PC-9 (cell line): ENCODE results near the gene RAD21L1. TPM values are rescaled to one million over a fixed set of nuclear protein-coding genes. Genes with fewer than 3 reads are reported as not detected.

ENCODE experiments used
- BruUV-seq: library from RNA; stranded (reverse); fragments of 400-500 nt; replicated peaks from 2 replicates; lab custom pipeline; 2021; lab: Mats Ljungman, UMichigan
- CTCF ChIA-PET: fragments of 300-600 bp; sonication (Branson Sonifier 250); formaldehyde crosslinking; loops from one replicate; lab custom pipeline; 2022; ENCODE audit warnings: antibody characterized with exemption; lab: Charles Lee
- POLR2A ChIA-PET: fragments of 300-600 bp; sonication (Branson Sonifier 250); formaldehyde crosslinking; loops from one replicate; lab custom pipeline; 2022; ENCODE audit warnings: antibody characterized with exemption; ENCODE audit not compliant: unreplicated experiment; lab: Charles Lee
- DNase-seq, 2 experiments: peaks; one replicate each; pipeline versions ENCODE4 v3.0.0 to v3.0.0-alpha.2; 2015 to 2022; ENCODE audit warnings: mixed read lengths in 1 of 2
- H2AFZ ChIP-seq: fragments of 200-600 bp; sonication (generic); 2 replicates; pipeline ENCODE4 v1.8.1; 2017; ENCODE audit warnings: antibody characterized with exemption
- H3F3A ChIP-seq: fragments of 200-600 bp; sonication (generic); 2 replicates; pipeline ENCODE4 v1.8.1; 2017; ENCODE audit warnings: antibody characterized with exemption, mild to moderate bottlenecking, low read depth; ENCODE audit not compliant: insufficient read depth
- H3K27ac ChIP-seq: fragments of 200-600 bp; sonication (generic); 2 replicates; pipeline ENCODE4 v1.6.1; 2016; ENCODE audit warnings: mixed run types
- H3K27me3 ChIP-seq: fragments of 200-600 bp; sonication (generic); 2 replicates; pipeline ENCODE4 v1.6.1; 2016; ENCODE audit warnings: low read depth, mixed run types; ENCODE audit not compliant: insufficient read depth
- H3K36me3 ChIP-seq: fragments of 200-600 bp; sonication (generic); 2 replicates; pipeline ENCODE4 v1.6.1; 2016; ENCODE audit warnings: low read depth, mixed run types
- H3K4me1 ChIP-seq: fragments of 200-600 bp; sonication (generic); replicated peaks from 2 replicates; pipeline ENCODE4 v1.6.1; 2016; ENCODE audit warnings: mixed run types; ENCODE audit not compliant: insufficient read depth
- H3K4me2 ChIP-seq: fragments of 200-600 bp; sonication (generic); 2 replicates; pipeline ENCODE4 v1.6.1; 2017; ENCODE audit warnings: mixed run types
- H3K4me3 ChIP-seq: fragments of 200-600 bp; sonication (generic); 2 replicates; pipeline ENCODE4 v1.6.1; 2016; ENCODE audit warnings: mixed run types
- H3K79me2 ChIP-seq: fragments of 200-600 bp; sonication (generic); 2 replicates; pipeline ENCODE4 v1.6.1; 2017; ENCODE audit warnings: low read depth, mixed run types
- H3K9me2 ChIP-seq: fragments of 200-600 bp; sonication (generic); 2 replicates; pipeline ENCODE4 v1.8.1; 2017; ENCODE audit warnings: mild to moderate bottlenecking; ENCODE audit not compliant: insufficient read depth
- H3K9me3 ChIP-seq: fragments of 200-600 bp; sonication (generic); 2 replicates; pipeline ENCODE4 v1.8.1; 2016; ENCODE audit warnings: low read depth; ENCODE audit not compliant: insufficient read depth
- H4K20me1 ChIP-seq: fragments of 200-600 bp; sonication (generic); 2 replicates; pipeline ENCODE4 v1.8.1; 2017; ENCODE audit not compliant: insufficient read depth
- EZH2 ChIP-seq: fragments of 200-600 bp; sonication (generic); IDR thresholded peaks from 2 replicates; pipeline ENCODE4 v1.8.0; 2017; ENCODE audit warnings: antibody characterized with exemption, low read depth
- intact Hi-C: fragments of 100-400 bp; cut with micrococcal nuclease; formaldehyde crosslinking; loops from one replicate; pipeline ENCODE4 v1.10.0; 2022; ENCODE audit not compliant: unreplicated experiment
- total RNA-seq: library from RNA; stranded (reverse); gene quantifications from 2 replicates; pipeline ENCODE4 v1.2.3, GENCODE V29; 2021
- TF ChIP-seq, protein P1 (sequence below): fragments of 200-600 bp; sonication (generic); conservative IDR thresholded peaks from 2 replicates; pipeline ENCODE4 v1.6.1; 2017; ENCODE audit warnings: mixed run types, antibody characterized with exemption, mild to moderate bottlenecking, moderate library complexity

Gene RAD21L1
- total RNA-seq, 1 experiment from 2014 or later, result not detected

GRCh38 chr20:1300083-1300840 is 74.4 kb downstream of the RAD21L1 start:
- TSS peak; percentile 50 for BruUV-seq
- TF ChIP-seq EZH2, result no peak
- TF ChIP-seq, protein P1, sequence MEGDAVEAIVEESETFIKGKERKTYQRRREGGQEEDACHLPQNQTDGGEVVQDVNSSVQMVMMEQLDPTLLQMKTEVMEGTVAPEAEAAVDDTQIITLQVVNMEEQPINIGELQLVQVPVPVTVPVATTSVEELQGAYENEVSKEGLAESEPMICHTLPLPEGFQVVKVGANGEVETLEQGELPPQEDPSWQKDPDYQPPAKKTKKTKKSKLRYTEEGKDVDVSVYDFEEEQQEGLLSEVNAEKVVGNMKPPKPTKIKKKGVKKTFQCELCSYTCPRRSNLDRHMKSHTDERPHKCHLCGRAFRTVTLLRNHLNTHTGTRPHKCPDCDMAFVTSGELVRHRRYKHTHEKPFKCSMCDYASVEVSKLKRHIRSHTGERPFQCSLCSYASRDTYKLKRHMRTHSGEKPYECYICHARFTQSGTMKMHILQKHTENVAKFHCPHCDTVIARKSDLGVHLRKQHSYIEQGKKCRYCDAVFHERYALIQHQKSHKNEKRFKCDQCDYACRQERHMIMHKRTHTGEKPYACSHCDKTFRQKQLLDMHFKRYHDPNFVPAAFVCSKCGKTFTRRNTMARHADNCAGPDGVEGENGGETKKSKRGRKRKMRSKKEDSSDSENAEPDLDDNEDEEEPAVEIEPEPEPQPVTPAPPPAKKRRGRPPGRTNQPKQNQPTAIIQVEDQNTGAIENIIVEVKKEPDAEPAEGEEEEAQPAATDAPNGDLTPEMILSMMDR, result no peak
- ChIA-PET POLR2A (interaction anchor here (0.6 to 0.7 kb wide), 3 partner anchors 38 to 457 kb away, joined by 3 to 16 read pairs (median 10); no protein-coding TSS in a partner anchor), CTCF (no interaction called here)
- DNase-seq, result no peak
- Histone ChIP-seq H4K20me1 (no peaks in the 10 kb centered on the region), H3K4me1 (peaks cover 11% of the 10 kb centered on the region), H3K4me3 (no peak overlapping the region), H3K36me3 (no peaks in the 10 kb centered on the region), H3K27ac (peak overlapping the region; percentile 32; the same call in 1 of the 2 replicates), H3K27me3 (no peaks in the 10 kb centered on the region), H3K4me2 (peak overlapping the region; percentile 37), H3K9me2 (no peaks in the 10 kb centered on the region), H3K79me2 (no peaks in the 10 kb centered on the region), H2AFZ (no peak overlapping the region), H3K9me3 (no peaks in the 10 kb centered on the region), H3F3A (no peaks in the 10 kb centered on the region)
- intact Hi-C loops, result no loop called here

DNA sequence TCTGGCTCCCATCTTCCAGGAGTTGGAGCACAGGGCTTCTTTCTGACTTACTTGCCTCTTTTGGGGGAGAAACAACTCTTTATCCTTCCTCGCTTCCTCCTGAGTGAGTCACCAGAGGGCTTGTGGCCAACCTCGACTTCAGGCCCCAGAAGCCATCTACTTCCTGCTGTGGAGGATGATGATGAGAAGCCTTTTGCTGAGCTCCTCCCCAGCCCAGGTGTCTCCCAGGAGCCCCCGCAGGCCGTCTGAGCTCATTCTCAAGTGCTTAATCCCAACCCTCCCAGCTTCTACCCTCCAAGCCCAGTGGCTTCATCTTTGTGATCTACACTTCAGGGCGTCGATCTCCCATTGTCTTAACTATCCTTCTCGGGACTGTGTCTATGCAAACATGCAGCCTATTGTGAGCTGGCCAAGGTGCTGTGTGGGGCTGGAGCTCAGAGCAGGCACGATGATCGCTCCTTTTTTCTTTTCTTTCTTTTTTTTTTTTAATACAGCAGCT is 75.2 kb downstream of the RAD21L1 start:
- H3K36me3 ChIP-seq, result no peaks in the 10 kb centered on the region
- intact Hi-C loops, result no loop called here
- POLR2A ChIA-PET, result interaction anchor here (0.6 to 0.7 kb wide), 3 partner anchors 39 to 456 kb away, joined by 3 to 16 read pairs (median 10); no protein-coding TSS in a partner anchor
- peak overlapping the region; percentile 37 for H3K4me2 ChIP-seq
- H3K9me2 ChIP-seq, result no peaks in the 10 kb centered on the region
- H3K27ac ChIP-seq, result peak overlapping the region; percentile 32; the same call in 1 of the 2 replicates
- H4K20me1 ChIP-seq, result no peaks in the 10 kb centered on the region
- no TSS peak for BruUV-seq
- no peak overlapping the region for H2AFZ ChIP-seq
- no peaks in the 10 kb centered on the region for H3K27me3 ChIP-seq
- H3K4me3 ChIP-seq, result no peak overlapping the region
- peak; percentile 64 to 74 for DNase-seq
- peaks cover 11% of the 10 kb centered on the region for H3K4me1 ChIP-seq
- no peaks in the 10 kb centered on the region for H3K9me3 ChIP-seq
- CTCF ChIA-PET, result no interaction called here
- TF ChIP-seq EZH2, result no peak
- TF ChIP-seq, protein P1, result no peak
- H3F3A ChIP-seq, result no peaks in the 10 kb centered on the region
- no peaks in the 10 kb centered on the region for H3K79me2 ChIP-seq

DNA sequence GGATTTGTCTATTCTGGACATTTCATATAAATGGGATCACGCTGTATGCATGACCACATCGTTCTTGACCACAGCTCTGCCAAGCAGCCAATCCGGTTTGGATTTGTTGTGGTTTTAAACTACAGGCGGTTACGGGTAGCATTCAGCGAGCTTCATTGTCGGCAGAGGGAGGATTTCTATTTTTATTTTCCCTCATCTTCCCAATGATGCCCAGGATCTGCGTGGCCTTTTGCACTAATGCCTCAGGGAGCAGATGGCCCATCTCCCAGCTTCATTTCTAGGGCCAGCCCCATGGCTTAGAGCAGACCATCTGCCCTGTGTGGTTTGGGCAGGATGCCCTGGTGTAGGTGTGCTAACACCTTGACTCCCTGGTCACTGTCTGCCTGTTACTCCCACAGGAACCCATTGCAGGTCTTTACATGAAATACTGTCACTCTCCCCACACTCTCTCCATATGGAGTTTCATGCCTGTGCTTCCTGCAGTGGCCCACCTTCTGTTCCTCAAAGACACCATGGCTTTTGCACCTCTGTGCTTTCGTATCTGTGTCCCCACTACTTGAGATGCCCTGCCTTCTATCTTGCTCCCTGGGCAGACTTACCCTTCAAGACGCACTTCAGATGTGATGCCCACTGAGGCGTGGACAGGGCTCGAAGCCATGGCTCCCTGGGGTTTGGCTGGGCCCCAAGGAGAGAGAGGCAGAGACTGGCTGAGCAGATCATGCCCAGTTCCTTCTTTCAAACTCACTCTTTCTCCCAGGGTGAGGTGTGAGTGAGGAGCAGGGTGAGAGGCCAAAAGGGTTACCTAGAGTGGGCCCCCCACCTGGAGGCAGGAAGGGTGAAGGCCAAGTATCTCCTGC is 77.1 kb downstream of the RAD21L1 start:
- intact Hi-C loops, result no loop called here
- H3F3A ChIP-seq, result no peaks in the 10 kb centered on the region
- no peaks in the 10 kb centered on the region for H4K20me1 ChIP-seq
- BruUV-seq, result no TSS peak
- H3K9me3 ChIP-seq, result no peaks in the 10 kb centered on the region
- DNase-seq, result no peak
- no peak overlapping the region for H3K4me2 ChIP-seq
- H3K4me3 ChIP-seq, result no peak overlapping the region
- H3K27ac ChIP-seq, result no peak overlapping the region
- no peak overlapping the region for H2AFZ ChIP-seq
- POLR2A ChIA-PET, result no interaction called here
- no peaks in the 10 kb centered on the region for H3K36me3 ChIP-seq
- peaks cover 11% of the 10 kb centered on the region for H3K4me1 ChIP-seq
- H3K9me2 ChIP-seq, result no peaks in the 10 kb centered on the region
- H3K79me2 ChIP-seq, result no peaks in the 10 kb centered on the region
- H3K27me3 ChIP-seq, result no peaks in the 10 kb centered on the region
- CTCF ChIA-PET, result no interaction called here
- no peak for TF ChIP-seq EZH2
- TF ChIP-seq, protein P1, result no peak
